HG02763 (cell line): Measurements from ENCODE around the gene OR51S1.
"Not testable (repeated sequence)": the region's sequence is repeated elsewhere in the genome, so short reads cannot be mapped to it uniquely, and the experiment has no call there.

Experiments used
- ATAC-seq: cut with Tn5 transposase; IDR thresholded peaks from one replicate; pipeline ENCODE4 v1.9.1; 2021; ENCODE audit warnings: mild to moderate bottlenecking, moderate library complexity; ENCODE audit not compliant: unreplicated experiment

Gene OR51S1, protein sequence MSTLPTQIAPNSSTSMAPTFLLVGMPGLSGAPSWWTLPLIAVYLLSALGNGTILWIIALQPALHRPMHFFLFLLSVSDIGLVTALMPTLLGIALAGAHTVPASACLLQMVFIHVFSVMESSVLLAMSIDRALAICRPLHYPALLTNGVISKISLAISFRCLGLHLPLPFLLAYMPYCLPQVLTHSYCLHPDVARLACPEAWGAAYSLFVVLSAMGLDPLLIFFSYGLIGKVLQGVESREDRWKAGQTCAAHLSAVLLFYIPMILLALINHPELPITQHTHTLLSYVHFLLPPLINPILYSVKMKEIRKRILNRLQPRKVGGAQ

DNA sequence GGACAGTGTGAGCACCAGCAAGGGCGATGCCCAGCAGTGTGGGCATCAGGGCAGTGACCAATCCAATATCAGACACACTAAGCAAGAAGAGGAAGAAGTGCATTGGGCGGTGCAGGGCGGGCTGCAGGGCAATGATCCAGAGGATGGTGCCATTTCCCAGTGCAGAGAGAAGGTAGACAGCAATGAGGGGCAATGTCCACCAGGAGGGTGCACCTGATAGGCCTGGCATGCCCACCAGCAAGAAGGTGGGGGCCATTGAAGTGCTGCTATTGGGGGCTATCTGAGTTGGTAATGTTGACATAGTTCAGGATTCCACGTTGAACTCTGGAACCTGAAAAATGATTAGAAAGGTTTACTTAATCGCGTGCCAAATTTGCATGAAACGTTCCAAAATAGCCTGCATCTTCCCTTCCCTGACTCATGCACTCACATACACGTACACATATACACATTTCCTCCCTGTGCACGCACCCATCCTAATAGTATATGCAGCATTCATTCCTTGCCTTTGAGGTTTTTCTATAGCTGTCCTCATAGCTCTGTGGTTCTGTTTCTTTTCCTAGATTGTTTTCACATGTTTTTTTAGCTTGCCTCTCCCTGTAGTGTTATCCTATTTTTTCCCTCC, at the start of gene OR51S1:
Gene OR51S1 (minus strand): TSS at position 301 of the 625 bp plus-strand sequence. CDS start 0 bp downstream, at position 301.
- no peak for ATAC-seq

DNA sequence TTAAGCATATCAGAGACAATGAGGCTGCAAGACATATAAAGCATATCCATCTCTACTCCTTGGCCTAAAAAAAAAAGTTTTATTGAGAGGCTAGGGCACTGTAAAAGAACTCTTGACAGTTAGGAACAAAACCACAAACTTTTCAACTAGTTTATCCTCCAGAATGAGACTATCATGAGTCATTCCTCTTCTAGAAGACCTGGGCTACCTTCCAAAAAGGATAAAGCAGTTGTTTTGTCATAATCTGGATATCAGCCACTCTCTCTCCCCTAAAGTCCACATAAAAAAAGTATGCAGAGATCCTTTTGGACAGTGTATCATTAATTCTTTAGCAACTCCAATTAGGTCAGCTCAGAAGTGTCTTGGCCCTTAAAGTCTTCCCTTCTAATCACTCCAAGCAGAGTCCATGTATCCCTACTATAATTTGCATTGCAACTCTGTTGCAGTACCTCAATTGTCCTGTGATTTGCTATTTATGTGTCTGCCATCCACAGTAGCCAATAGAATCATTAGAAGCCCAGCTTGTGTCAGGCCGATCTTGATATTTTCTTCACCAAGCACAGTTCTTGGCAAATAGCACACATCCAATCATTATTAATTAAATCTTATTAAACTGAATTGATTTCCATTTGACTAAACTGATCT, 43.1 kb upstream of the OR51S1 start:
- no peak for ATAC-seq

DNA sequence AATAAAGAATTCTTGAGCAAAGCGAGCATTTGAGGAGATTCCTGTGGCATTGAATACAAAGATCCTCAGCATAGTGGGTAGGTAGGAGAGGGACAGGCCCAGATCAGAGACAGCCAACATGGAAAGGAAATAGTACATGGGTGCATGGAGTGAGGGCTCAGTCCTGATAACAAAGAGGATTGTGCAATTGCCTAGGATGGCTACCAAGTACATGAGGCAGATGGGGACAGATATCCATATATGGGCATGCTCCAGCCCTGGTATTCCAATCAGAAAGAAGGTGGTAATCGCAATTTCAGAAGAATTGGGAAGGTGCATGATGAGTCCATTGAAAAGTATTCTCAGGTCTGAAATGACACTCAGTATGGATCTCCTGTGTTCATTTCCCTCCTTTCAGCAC, 41.3 kb upstream of the OR51S1 start:
- ATAC-seq, result no peak

DNA sequence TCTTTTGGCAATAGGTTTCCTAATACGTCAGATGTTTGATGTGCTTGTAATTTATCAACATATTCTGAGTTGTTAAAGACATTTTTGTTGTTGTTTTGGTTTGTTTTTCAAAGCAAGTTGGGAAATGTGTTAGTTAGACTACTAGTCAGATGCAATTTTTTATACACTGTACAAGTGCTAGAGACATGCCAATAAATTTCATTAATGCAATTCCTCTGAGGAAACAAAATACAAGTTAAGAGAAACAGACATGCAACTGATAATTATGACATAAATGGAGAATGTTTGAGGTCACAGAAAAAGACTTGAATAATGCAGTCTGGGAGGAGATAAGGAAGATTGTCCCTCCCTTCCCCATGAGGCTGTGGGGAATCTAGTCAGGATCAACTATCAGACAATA, 38.6 kb upstream of the OR51S1 start:
- ATAC-seq, result no peak

DNA sequence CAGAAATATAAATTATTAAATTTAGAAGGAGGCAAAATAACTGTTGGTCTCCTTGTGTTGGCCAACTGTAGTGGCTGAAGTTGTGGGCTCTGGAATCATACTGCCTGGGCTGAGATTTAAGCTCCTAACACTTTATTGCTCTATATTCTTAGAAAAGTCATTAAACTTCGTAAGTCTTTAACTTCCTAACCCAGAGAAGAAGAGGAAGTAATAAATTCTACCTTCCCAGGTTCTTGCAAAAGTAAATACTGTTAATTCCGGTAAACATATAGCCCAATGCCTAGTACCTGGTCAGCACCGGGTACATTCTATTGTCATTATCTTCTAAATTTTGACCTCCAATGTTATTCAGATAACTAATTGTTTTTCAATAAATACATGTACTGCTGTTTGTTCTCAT, 37.2 kb upstream of the OR51S1 start:
- no peak for ATAC-seq

DNA sequence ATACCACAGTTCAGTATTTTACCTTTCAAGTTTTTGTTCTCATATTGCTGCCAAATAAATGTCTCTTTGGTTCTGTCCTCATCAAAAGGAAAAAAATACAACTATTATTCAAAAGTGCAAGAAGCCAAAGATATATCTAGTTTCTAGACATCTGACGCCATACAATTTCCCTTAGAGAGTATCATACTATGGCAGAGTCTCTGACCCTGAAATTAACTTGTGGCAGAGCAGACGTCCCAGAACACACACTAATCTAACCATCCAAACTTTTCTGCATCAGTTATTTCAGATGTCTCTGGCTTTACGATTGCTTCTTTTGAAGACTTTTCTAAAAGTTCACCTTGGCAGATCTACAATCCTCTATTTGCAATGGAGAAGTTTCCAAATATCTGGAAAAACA, 35.4 kb upstream of the OR51S1 start:
- no peak for ATAC-seq

DNA sequence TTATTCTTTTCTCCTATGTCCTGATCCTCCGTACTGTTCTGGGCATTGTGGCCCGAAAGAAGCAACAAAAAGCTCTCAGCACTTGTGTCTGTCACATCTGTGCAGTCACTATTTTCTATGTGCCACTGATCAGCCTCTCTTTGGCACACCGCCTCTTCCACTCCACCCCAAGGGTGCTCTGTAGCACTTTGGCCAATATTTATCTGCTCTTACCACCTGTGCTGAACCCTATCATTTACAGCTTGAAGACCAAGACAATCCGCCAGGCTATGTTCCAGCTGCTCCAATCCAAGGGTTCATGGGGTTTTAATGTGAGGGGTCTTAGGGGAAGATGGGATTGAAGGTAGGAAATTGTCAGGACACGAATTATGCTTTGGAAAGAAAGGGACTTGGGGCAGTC, 33.5 kb upstream of the OR51S1 start:
- no peak for ATAC-seq

DNA sequence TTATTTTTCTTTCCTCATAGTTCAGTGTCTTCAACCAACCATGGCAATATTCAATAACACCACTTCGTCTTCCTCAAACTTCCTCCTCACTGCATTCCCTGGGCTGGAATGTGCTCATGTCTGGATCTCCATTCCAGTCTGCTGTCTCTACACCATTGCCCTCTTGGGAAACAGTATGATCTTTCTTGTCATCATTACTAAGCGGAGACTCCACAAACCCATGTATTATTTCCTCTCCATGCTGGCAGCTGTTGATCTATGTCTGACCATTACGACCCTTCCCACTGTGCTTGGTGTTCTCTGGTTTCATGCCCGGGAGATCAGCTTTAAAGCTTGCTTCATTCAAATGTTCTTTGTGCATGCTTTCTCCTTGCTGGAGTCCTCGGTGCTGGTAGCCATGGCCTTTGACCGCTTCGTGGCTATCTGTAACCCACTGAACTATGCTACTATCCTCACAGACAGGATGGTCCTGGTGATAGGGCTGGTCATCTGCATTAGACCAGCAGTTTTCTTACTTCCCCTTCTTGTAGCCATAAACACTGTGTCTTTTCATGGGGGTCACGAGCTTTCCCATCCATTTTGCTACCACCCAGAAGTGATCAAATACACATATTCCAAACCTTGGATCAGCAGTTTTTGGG, 33.0 kb upstream of the OR51S1 start, which contains the start of gene OR51T1:
Gene OR51T1 (plus strand): TSS at position 41 of the 641 bp plus-strand sequence. CDS start 0 bp downstream, at position 41.
- ATAC-seq, result no peak

DNA sequence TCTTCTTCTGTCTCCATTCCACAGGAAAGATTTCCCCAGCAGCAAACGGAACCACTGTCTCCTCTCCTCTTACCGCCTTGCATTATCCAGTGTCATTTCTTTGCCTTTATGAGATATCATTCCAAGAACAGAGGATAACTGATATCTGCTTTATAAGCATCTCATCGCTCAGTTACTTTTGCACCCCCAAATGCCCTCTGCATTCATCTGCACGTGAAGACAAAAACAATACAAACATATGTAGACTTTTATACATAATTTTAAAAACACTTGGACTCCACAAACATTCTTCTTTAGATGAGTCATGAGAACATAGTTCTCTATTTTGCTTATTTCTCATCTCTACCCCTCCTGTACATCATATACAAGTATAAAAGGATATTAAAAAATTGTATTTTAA, 32.2 kb upstream of the OR51S1 start:
- no peak for ATAC-seq

DNA sequence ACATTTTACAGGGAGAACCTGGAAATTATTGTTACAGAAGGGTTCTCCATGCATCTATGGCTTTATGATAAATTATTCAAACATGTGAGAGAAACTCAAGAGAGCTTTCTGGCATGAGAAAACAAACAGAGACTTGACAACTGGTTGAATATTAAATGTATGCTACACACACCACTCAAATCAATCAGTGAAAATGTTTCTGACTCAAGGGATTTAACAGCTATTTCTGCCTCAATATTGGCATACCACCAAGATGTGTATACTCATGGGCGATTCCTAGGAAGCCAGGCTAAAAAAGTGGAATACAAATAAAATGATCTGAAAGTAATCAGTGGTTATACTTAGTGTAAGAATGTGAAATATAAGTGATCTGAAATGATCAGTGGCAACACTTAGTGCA, 16.8 kb upstream of the OR51S1 start:
- no peak for ATAC-seq

DNA sequence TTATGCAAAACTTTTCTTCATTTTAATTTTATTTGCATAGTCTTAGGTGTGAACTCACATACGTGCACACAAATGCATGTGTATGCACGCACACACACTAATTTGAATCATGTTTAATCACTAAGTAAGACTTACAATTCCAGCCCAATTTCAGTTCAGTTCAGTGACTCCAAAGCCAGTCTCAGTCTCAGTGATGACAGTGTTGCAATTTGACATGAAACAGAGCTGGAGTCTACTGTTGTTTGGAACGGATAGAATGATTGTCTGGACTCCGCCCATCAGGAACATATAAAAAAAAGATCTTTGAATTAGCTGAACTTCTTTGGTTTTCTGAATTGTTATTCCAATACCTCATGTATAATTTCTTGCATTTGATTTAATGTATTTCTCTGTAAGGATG, 14.9 kb upstream of the OR51S1 start:
- no peak for ATAC-seq

DNA sequence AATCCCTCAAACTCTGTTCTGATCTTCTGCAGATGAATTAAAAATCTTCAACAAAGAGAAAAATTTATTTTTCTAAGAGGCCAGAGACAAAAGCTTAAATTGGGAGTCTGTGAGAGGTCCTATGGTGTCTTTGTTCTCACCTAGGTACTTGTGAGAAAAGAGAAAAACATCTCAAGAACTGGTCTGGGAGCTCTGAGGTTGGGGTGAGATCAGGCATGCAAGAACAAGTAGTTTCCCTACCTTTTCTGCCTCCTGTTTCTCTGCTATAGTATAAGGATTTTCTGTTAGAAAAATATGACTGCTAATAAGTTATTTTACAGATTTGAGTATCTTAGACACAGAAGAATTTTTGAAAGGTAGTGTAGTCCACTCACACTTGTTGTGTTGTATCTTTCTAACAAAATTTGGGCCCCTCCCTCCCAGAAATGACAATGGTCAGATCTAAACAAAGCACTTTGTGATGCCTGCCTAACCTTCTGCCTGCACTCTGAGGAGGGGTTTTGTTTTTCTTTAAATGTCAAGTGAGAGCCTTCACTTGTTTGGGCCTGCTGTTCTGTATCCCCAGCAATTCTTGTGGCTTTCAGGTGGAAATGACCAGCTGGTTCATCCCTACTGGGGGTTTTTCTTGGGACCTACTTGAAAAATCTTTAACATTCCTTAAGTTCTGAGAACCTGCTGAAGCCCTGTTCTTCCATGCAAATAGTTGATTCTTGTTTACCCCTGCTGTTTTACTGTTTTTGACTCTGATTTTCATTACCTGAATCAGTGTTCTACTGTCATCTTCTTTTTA, 13.6 kb upstream of the OR51S1 start:
- no peak for ATAC-seq

DNA sequence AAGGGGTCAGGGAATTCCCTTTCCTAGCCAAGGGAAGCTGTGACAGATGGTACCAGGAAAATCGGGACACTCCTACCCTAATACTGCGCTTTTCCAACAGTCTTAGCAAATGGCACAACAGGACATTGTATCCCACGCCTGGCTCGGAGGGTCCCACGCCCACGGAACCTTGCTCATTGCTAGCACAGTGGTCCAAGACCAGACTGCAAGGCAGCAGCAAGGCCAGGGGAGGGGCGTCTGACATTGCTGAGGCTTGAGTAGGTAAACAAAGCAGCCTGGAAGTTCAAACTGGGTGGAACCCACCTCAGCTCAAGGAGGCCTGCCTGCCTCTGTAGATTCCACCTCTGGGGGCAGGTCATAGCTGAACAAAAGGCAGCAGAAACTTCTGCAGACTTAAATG, 5.3 kb upstream of the OR51S1 start:
- ATAC-seq, result not testable (repeated sequence)

DNA sequence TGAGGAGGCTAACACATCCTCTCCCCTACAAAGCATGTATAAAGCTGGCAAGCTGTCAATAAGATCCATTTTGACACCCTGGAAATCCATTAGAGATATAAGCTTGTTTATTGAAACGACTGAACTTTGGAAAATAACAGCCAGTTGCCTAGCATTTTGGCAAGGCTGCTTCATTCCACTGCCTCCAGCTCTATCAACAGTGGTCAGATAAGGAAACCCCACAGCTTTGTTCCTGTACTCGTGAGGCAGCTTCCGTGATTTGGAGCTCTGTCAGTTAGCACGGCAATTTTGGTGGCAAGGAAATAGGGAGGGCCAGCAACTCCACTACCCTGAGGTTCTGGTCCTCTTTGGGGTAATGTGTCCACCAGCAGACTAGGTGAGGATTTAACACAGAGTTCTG, 2.0 kb upstream of the OR51S1 start:
- ATAC-seq, result no peak

DNA sequence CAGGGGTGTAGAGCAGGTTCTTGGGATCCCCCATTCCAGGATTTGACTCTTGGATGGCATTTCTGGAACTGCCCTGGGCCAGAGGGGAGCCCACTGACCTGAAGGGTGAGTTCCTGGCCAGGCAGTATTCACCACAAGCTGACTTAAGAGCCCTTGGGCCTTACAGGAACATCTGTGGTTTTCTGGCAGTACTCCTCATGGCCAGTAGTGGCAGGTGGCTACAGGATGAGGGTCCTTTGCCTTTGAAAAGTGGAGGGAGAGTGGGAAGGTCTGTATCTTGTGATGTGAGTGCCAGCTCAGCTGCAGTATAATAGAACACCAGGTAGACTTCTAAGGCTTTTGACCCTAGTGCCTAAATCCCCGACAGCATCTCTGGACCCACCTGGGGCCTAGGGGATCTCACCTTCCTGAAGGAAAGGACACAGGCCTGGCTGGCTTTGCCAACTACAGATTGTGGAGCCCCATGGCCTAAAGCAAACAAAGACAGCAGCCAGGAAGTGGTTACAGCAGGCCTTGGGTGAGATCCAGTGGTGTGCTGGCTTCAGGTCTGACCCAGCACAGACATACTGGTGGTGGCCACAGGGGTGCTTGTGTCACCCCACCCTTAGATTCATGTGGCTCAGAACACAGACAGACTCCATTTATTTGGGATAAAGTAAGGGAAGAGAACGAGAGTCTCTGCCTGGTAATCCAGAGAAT, 9.0 kb downstream of the OR51S1 start:
- ATAC-seq, result no peak

DNA sequence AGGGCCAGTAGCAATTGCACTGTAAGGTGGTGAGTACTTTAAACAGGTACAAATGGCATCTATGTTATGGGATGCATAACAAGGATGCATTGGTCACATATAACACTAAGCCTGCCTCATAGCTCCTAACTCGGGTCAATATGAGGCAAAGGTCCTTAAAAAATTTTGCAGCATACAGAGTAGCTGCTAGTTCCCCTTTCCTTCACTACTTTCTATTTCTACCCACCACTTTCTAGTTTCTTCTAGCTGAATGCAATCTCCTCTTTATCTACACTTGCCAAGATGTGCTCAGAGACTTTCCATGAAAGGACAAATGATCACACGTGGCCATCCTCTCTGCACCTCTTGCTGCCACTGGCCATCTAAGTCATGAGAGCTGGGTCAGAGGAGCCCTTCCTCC, 18.1 kb downstream of the OR51S1 start:
- ATAC-seq, result no peak

DNA sequence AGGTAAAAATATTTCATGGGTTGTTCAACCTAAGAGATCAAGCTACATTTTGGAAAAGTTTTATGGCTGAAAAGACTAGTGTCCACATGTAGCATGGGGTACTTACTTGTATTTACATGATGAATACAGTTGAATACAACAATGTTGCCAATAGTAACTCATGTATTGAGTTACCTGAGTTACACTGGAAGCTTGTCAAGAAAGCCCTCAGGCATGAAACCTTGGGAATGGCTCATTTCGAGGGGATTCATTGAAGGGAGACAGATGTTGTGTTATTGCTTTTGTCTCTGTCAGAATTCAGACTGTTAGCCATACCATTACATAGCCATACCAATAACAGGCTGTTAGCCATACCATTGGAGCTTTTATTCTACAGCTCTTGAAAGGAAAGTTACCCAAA, 18.7 kb downstream of the OR51S1 start:
- ATAC-seq, result no peak

DNA sequence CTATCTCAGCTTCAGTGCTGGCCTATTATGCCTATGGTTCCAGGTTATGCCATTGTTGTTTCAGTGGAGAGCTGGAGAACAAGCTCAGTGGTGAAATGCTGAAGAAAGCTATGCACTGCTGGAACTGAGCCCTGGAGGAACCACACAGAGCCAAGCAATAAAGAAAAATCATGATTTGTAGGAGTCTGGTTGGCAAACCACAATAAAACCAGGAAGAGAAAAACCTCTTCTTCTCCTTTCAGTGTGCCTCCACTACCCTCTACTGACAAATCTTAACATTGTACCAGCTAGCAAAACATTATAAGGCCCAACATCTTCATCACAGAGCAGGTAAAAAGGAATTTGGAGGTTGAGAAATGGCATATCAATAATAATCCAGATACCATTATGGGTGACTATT, 22.6 kb downstream of the OR51S1 start:
- no peak for ATAC-seq

DNA sequence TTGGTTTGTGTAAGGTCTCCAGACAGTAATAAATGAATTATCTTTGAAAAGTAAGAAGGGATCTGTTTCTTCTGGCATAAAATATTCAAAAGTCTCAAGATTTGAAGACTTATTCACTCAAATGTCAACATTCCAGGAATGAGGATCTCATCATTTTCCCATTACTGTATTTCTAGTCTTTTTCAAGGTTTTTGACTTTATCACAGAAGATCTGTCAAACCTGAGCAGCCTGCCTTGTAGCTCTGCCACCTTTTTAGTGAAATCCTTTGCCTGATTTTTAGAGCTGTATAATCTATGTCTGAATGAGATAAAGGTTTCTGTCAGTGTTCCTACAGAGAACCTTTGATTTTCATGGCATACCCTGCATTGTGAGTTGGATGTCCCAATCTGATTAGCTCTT, 23.9 kb downstream of the OR51S1 start:
- no peak for ATAC-seq

DNA sequence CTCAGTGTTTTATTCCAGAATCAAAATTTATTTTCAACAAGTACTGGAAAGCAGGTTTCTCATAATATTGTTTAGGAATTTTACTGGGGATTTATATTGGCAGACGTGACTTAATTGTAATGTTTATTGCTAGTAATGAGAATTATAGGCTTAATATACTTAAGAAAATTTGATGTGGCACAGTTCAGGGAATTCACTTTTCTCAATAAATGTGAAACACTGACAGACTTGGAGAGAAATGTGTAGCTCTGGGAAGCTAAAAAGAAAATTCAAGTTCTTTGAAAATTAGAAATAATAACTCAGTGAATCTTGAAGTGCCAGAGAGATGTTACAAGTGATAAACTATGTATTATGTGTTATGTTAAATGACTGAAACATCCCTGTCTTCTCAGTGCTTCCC, 28.0 kb downstream of the OR51S1 start, which contains the start of gene OR51F2:
Gene OR51F2 (plus strand): TSS at position 301 of the 400 bp plus-strand sequence. CDS start 101 bp downstream, outside the sequence.
- ATAC-seq, result no peak
